AG10803 (cell line): Measurements from ENCODE around the gene PPIC.

Experiments
- DNase-seq: peaks from one replicate; pipeline ENCODE4 v3.0.0; 2010; ENCODE audit warnings: low read depth
- H3K4me3 ChIP-seq: 2 replicates; pipeline ENCODE4 v1.5.1; 2011; ENCODE audit warnings: mild to moderate bottlenecking, low read length, control low read depth
- CTCF ChIP-seq: conservative IDR thresholded peaks from 2 replicates; pipeline ENCODE4 v1.5.1; 2011; ENCODE audit warnings: mild to moderate bottlenecking, low read length, control low read depth, inconsistent platforms

The PPIC gene

DNA sequence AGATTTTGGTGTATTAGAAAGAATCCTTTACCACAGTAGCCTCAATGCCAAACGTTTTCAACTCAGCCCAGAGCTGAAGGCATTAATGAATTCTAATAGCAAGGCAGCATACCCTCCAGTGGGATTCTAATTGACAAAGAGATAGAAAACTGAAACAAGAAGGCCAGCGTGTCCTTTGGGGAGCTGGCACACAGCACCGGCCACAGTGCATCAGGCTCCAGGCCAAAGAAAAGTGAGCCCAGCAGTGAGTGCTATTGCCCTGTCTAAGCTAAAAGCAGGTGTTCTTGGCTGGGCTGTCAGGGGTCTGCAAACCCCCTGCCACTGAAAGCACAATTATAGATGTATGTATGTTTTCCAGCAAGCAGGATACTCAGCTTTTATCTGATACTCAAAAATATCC lies 40.4 kb downstream of the PPIC start:
- no peak for TF ChIP-seq CTCF
- H3K4me3 ChIP-seq: no peak overlapping the region
- no peak for DNase-seq

GRCh38 chr5:122985954-122986721 lies 50.4 kb downstream of the PPIC start:
- no peak for TF ChIP-seq CTCF
- DNase-seq: no peak
- H3K4me3 ChIP-seq: no peak overlapping the region

- no peak for DNase-seq
- H3K4me3 ChIP-seq: no peak overlapping the region
- TF ChIP-seq CTCF: no peak
Observed at GRCh38 chr5:122985006-122985700, 51.4 kb downstream of the PPIC start.

- no peak for DNase-seq
- H3K4me3 ChIP-seq: no peak overlapping the region
- no peak for TF ChIP-seq CTCF
Observed at GRCh38 chr5:122984425-122984824, 52.1 kb downstream of the PPIC start.

- no peak for DNase-seq
- no peak overlapping the region for H3K4me3 ChIP-seq
- TF ChIP-seq CTCF: no peak
Observed at GRCh38 chr5:122982376-122982775, 54.1 kb downstream of the PPIC start.

- no peak for DNase-seq
- H3K4me3 ChIP-seq: no peak overlapping the region
- no peak for TF ChIP-seq CTCF
Observed at GRCh38 chr5:122981846-122982245, 54.7 kb downstream of the PPIC start.
